ENCODE measurements around the gene LPP. TPM values are rescaled to one million over a fixed set of nuclear protein-coding genes. Genes with fewer than 3 reads are reported as not detected.

The LPP gene
- total RNA-seq, 2 donors from 2014 or later, result 1,601 to 1,705 TPM

- DNase-seq (ENCODE audit: low spot score), result no peak
- intact Hi-C loops (cut with DNase I), result no loop called here
Measured at GRCh38 chr3:188133646-188134045, 20.3 kb upstream of the LPP start.

GRCh38 chr3:188134079-188134478, 19.9 kb upstream of the LPP start:
- intact Hi-C loops (cut with DNase I), result no loop called here

DNA sequence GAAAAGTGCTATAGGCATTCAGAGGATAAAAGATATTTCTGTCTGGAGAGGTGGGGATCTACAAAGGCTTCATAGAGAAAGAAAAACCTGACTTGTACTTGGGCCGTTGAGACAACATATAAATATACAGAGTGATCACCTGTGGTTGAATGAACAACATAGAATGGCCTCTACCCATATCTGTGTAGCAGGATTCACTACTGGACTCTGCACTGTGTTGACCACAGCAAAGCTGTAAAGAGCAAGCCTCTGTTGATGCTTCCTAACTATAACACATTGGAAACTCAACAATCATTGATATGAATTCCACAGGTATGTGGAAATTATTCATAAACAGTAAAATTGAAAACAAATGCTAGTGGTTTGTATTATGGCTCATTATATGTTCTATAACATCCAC, 19.1 kb upstream of the LPP start:
- intact Hi-C loops (cut with DNase I), result no loop called here
- no peak for DNase-seq (ENCODE audit: low spot score)

More at GRCh38 chr3:188134079-188134478, 19.9 kb upstream of the LPP start:
- DNase-seq (ENCODE audit: low spot score), result no peak

DNA sequence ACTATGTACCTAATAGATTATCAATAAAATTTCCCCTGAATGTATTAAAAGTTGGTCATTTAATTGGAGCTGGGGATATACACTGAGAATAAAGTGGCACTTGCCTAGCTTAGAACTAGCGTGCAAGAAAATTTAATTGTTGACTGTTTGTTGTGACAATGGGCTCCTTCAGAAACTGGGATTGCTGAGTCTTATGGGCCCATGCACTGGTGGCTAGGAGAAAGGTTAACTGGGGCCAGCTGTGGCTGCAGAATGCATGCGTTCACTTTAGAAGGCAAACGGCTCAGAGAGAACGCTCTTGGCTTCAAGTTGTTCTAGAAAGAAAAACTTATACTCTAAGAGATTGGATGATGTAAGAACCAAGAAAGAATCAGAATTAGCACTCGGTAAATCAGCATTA, 18.7 kb upstream of the LPP start:
- intact Hi-C loops (cut with DNase I), result no loop called here
- DNase-seq (ENCODE audit: low spot score), result no peak

DNA sequence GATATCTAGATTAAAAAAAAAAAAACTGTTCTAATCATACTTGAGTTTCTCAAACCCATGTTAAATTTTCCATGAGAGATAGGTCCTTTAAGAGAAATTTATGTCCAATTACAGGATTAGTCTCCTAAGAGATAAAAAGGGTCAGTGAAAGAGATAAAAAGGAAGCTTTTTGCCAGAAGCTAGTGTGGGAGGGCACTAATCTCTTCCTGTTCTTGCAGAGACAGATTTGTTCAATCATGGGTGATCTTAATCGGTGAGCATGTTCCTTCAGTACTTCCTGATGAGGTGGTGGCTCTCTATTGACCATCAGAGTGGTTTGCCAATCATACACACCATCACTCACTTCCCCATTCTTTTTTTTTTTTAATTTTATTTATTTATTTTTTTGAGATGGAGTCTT, 16.9 kb upstream of the LPP start:
- no peak for DNase-seq (ENCODE audit: low spot score)
- intact Hi-C loops (cut with DNase I), result no loop called here

GRCh38 chr3:188139466-188139865, 14.5 kb upstream of the LPP start:
- intact Hi-C loops (cut with DNase I), result no loop called here
- no peak for DNase-seq (ENCODE audit: low spot score)

DNA sequence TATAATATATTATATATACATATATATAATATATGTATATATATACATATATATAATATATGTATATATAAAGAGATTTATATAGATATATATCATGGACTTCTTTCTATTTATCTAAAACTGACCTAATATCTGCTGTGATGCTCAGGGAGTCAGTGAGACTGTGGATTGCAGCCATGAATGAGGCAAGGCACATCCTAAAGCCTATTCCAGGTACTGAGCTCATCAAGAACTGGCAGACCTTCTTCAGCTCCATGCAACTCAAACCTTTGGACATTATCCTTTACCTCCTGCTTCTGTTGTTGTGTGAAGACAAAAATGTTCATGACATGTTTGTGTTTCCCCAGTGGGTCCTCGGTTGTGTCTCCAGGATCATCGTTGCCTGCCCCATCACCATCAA, 7.7 kb upstream of the LPP start:
- no peak for DNase-seq (ENCODE audit: low spot score)
- intact Hi-C loops (cut with DNase I), result no loop called here

DNA sequence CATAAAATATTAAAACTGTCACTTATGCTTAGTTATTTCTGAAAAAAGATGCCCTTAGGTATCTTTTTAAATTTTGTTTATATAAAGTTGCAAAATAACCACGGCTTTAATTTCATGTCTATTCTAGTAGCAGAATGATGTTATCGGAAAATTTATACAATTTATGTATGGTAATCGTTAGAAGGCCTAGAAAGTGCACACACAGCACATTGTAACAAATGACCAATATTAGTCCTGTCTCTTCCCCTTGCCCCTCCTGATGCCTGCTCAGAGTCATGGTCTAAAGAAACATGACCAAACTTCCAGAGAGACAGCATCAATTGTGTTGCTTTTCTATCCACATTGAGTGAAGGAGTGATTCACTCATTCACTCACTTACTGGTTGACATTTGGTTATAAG, 6.2 kb upstream of the LPP start:
- intact Hi-C loops (cut with DNase I), result no loop called here
- no peak for DNase-seq (ENCODE audit: low spot score)

DNA sequence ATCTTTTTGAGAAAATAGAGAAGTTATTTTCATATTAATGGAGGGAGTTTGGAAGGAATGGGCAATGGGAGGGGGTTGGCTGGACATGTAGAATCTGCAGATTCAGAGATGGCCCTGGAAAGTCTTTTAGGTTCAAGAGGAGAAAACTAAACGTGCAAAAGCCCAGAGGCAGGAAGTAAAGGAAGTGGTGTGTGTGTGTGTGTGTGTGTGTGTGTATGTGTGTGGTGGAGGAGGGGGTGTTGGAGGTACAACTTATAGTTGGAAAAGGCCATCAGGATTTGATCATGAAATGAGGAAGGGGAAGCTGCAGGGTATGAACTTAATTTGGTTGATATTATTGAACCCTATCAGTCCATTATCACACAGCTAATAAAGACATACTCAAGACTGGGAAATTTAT, 5.6 kb upstream of the LPP start:
- DNase-seq (ENCODE audit: low spot score), result no peak
- intact Hi-C loops (cut with DNase I), result no loop called here

DNA sequence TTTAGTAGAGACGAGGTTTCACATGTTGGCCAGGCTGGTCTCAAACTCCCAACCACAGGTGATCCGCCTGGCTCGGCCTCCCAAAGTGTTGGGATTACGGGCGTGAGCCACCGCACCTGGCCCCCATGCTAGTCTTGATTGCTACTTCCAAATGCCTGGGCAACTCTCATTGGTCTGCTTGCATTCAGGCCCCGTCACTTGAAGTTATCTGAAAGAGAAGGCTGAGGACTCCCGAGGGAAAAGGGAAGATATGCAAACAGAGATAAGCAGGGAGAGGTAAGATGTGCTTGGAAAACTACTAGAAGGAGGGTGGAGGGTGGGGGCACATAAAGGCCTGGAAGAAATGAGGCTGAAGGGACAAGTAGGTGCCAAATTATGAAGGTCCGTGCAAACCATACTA, 4.4 kb upstream of the LPP start:
- no peak for DNase-seq (ENCODE audit: low spot score)
- intact Hi-C loops (cut with DNase I), result no loop called here

DNA sequence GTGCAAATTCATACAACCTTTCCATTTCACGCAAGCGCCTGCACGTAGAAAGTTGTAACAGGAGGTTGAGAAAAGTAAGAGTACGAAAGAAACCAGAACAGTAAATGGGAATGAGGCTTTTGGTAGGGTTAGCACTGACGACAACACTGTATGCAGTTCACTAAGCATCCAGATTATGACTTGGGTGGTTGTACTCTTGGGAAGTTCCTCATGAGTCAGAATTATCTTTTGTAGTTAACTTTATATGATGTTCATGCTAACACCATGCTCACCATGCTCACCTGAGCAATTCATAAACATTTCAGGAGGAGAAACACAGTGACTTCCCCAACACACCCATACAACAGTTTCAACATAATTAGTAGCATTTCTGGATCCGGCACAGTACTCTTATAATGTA, 3.0 kb upstream of the LPP start:
- intact Hi-C loops (cut with DNase I), result loop anchor here in 1 of 2 donors (10.0 kb wide), 2 partner anchors 114 to 406 kb away; partner anchors contain the start of gene BCL6
- no peak for DNase-seq (ENCODE audit: low spot score)

DNA sequence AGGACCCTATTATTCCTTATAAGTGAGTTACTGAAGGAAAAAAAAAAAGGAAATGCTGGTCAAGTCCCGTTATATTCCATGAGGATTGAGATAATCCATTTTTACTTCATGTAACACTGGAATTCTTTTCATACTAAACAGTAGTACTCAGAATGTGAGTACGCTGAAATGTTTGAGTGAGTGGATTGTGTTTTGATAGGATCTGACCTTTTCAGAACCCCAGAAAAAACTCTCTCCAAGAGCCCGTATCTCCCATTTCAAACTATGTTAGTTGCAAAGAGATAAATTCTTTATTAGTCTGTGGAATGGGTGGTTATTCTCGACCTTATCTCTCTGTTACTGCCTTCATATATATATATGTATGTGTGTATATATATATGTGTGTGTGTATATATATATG, 2.5 kb upstream of the LPP start:
- DNase-seq (ENCODE audit: low spot score), result no peak
- intact Hi-C loops (cut with DNase I), result loop anchor here in 1 of 2 donors (10.0 kb wide), 2 partner anchors 113 to 407 kb away; partner anchors contain the start of gene BCL6

GRCh38 chr3:188152660-188153436, 1.1 kb upstream of the LPP start:
- DNase-seq (ENCODE audit: low spot score), result peak; percentile 86
- intact Hi-C loops (cut with DNase I), result loop anchor here in 1 of 2 donors (10.0 kb wide), 2 partner anchors 112 to 408 kb away; partner anchors contain the start of gene BCL6

DNA sequence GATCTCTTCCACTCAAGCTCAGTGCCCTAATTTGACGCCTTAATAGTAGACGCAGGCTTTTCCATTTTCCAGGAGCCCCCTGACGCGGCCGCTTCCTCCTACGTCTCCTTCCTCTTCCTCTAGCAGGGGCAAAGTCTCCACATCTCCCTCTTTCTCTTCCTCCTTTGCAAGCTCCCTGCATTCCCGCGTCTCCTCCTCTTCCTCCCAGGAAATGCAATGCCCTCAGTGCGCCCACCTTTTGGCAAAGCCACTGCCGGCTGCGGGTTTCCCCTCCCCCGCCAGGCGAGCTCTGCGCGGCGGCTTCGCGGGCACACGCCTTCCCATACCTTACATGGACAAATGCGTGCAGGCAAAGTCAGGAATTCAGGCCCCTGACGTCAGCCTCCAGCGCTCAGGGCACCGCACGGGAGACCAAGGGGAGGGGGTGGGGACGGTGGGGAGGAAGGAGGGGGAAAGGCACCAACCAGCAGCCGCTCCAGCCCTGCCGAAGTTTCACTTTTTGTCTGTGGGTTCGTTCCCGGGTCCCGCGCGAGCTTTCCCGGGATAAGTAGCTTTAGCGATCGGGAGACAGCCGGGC, 432 bp upstream of the LPP start:
- DNase-seq (ENCODE audit: low spot score), result peak; percentile 94
- intact Hi-C loops (cut with DNase I), result loop anchor here in 1 of 2 donors (10.0 kb wide), 2 partner anchors 111 to 409 kb away; partner anchors contain the start of gene BCL6

DNA sequence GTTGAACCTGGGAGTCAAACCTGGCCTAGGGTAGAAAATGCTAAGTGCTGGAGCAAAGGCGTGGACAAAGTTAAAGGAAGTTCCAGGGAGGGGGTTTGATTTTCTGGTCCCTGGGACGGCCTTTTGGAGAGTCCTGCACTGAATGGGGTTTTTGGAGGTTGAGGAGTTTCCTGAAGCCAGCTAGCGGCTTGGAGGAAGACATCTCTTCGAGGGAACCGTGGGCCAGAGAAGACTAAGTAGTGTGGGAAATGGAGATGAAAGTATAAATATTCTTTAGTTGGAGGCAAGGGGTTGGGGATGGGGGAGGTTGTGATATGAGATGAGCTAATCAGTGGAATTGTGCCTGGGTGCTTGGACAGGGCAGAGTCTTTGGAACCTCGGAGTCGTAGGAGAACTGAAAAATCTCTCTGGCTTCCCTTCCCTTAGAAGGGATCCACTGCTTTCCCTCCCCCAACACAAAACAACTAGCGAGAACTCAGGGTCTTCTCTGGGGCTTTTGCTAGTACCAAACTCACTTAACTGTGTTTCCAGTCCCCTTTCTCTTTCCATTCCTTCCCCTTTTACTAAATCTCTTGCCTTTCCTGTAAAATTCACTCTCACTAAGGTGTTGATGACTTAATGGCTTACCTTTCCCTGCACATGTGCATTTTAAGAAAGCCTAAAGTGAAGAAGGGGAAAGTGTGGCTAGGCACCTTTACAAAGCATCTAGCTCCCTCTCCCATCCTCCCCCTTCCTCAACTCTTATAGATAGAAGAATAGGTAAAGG, 1.0 kb downstream of the LPP start:
- intact Hi-C loops (cut with DNase I), result loop anchor here in 1 of 2 donors (10.0 kb wide), 2 partner anchors 110 to 410 kb away; partner anchors contain the start of gene BCL6
- no peak for DNase-seq (ENCODE audit: low spot score)

GRCh38 chr3:188156056-188156455, 2.1 kb downstream of the LPP start:
- no peak for DNase-seq (ENCODE audit: low spot score)
- intact Hi-C loops (cut with DNase I), result loop anchor here in 1 of 2 donors (10.0 kb wide), 2 partner anchors 109 to 411 kb away; partner anchors contain the start of gene BCL6

- intact Hi-C loops (cut with DNase I), result loop anchor here in 1 of 2 donors (10.0 kb wide), 2 partner anchors 107 to 413 kb away; partner anchors contain the start of gene BCL6
- DNase-seq (ENCODE audit: low spot score), result no peak
Measured at GRCh38 chr3:188157407-188157806, 3.5 kb downstream of the LPP start.

DNA sequence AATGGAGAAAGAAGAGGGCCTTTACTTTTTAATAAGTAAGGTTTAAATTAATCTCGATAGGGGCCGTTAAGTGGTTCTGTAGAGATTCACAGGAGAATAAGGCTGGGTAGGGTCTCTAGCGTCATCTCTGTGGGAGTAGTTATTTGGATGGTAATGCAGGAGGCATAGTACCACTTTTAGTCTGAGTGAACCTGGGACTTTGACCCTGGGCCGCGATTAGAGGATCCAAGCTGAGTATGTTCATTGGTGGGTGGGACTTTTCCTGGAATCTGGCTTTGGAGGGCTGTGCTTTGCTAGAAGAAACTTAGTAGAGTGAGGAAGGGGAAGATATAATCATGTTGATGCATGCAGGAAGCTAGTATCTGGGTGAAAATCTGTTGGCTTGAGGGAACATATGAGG, 4.0 kb downstream of the LPP start:
- intact Hi-C loops (cut with DNase I), result loop anchor here in 1 of 2 donors (10.0 kb wide), 2 partner anchors 107 to 413 kb away; partner anchors contain the start of gene BCL6
- DNase-seq (ENCODE audit: low spot score), result no peak

GRCh38 chr3:188158731-188159310, 4.9 kb downstream of the LPP start:
- intact Hi-C loops (cut with DNase I), result loop anchor here in 1 of 2 donors (10.0 kb wide), 2 partner anchors 106 to 414 kb away; partner anchors contain the start of gene BCL6
- DNase-seq (ENCODE audit: low spot score), result no peak

Measured in posterior vena cava (tissue), 2 donors.